H1 (cell line): Measurements from ENCODE around the gene VASN.

Experiments used
- PHF8 ChIP-seq: fragments of 200-600 bp; sonication (generic); conservative IDR thresholded peaks from 2 replicates; pipeline ENCODE4 v1.7.1; 2012; ENCODE audit warnings: low read depth, mild to moderate bottlenecking, inconsistent platforms, low read length, moderate library complexity
- SP2 ChIP-seq: IDR thresholded peaks from 2 replicates; pipeline ENCODE4 v1.6.1; 2012; ENCODE audit warnings: mild to moderate bottlenecking, low read length, inconsistent platforms
- ZNF274 ChIP-seq: IDR thresholded peaks from 2 replicates; pipeline ENCODE4 v1.7.0; 2012; ENCODE audit warnings: low read length, borderline replicate concordance; ENCODE audit errors: extremely low read depth
- TF ChIP-seq, protein P1 (sequence below), 3 experiments: IDR thresholded peaks; 1 replicate in 2 of 3; 2 replicates in 1 of 3; pipeline versions ENCODE4 v1.5.1 to v1.6.1; 2011; ENCODE audit warnings: low read length in 3 of 3, mild to moderate bottlenecking in 3 of 3, inconsistent platforms in 2 of 3, low read depth in 1 of 3, moderate library complexity in 1 of 3; ENCODE audit not compliant: insufficient read depth in 1 of 3; ENCODE audit errors: control extremely low read depth in 1 of 3

GRCh38 chr16:4370570-4371356, 885 bp upstream of the VASN start:
- TF ChIP-seq ZNF274 (no peak), SP2 (no peak), PHF8 (no peak)
- TF ChIP-seq, protein P1, sequence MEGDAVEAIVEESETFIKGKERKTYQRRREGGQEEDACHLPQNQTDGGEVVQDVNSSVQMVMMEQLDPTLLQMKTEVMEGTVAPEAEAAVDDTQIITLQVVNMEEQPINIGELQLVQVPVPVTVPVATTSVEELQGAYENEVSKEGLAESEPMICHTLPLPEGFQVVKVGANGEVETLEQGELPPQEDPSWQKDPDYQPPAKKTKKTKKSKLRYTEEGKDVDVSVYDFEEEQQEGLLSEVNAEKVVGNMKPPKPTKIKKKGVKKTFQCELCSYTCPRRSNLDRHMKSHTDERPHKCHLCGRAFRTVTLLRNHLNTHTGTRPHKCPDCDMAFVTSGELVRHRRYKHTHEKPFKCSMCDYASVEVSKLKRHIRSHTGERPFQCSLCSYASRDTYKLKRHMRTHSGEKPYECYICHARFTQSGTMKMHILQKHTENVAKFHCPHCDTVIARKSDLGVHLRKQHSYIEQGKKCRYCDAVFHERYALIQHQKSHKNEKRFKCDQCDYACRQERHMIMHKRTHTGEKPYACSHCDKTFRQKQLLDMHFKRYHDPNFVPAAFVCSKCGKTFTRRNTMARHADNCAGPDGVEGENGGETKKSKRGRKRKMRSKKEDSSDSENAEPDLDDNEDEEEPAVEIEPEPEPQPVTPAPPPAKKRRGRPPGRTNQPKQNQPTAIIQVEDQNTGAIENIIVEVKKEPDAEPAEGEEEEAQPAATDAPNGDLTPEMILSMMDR (IDR thresholded peaks at IDR 0.05; ENCODE audit: control extremely low read depth in 1 of 3, insufficient read depth in 1 of 3, low read depth in 1 of 3, low read length in 3 of 3), result no peak
